Natural killer cell treated with Interleukin-12 subunit alpha and Interleukin-12 subunit beta and Interleukin-15 and Interleukin-18, amount 100 ng/mL, for 72 hours (primary cell): Measurements from ENCODE around the gene ENHO. TPM values are rescaled to one million over a fixed set of nuclear protein-coding genes. Genes with fewer than 3 reads are reported as not detected.

Source experiments
- ATAC-seq, 2 donors: fragments of 150-1000 bp; cut with Tn5 transposase in 1 of 2; sonication (Bioruptor Pico), chemical (Tn5 transposase) in 1 of 2; 2 replicates each; pipeline ENCODE4 v1.10.0; 2021
- DNase-seq: peaks from one replicate; pipeline ENCODE4 v3.0.0; 2022; ENCODE audit warnings: low spot score
- H3K27ac Mint-ChIP-seq, 2 donors: 1 replicate in 1 of 2; 2 replicates in 1 of 2; pipeline ENCODE4 v1.8.0; 2022; ENCODE audit warnings: mixed read lengths in 2 of 2, mild to moderate bottlenecking in 1 of 2, moderate library complexity in 1 of 2
- H3K27me3 Mint-ChIP-seq, 2 donors: 1 replicate in 1 of 2; 2 replicates in 1 of 2; pipeline ENCODE4 v1.8.0; 2022; ENCODE audit warnings: mixed read lengths in 2 of 2
- H3K36me3 Mint-ChIP-seq: one replicate; pipeline ENCODE4 v1.8.0; 2022; ENCODE audit warnings: mixed read lengths
- H3K4me1 Mint-ChIP-seq, 2 donors: 1 replicate in 1 of 2; 2 replicates in 1 of 2; pipeline ENCODE4 v1.8.0; 2022; ENCODE audit warnings: low read depth in 2 of 2, mixed read lengths in 2 of 2, mild to moderate bottlenecking in 1 of 2
- H3K4me3 Mint-ChIP-seq: one replicate; pipeline ENCODE4 v1.8.0; 2022; ENCODE audit warnings: mixed read lengths
- H3K9me3 Mint-ChIP-seq: 2 replicates; pipeline ENCODE4 v1.8.0; 2022; ENCODE audit warnings: mixed read lengths
- total RNA-seq, 2 donors: library from RNA; stranded (reverse); gene quantifications; one replicate each; pipeline ENCODE4 v1.2.3, GENCODE V29; 2022

ENHO gene
- total RNA-seq, 2 donors from 2014 or later = not detected

- no peak for ATAC-seq
- H3K4me1 Mint-ChIP-seq = no peaks in the 10 kb centered on the region
- no peaks in the 10 kb centered on the region for H3K36me3 Mint-ChIP-seq
- H3K27me3 Mint-ChIP-seq = peaks cover 8 to 12% of the 10 kb centered on the region in 2 donors
- no peak overlapping the region for H3K27ac Mint-ChIP-seq
- H3K9me3 Mint-ChIP-seq = no peaks in the 10 kb centered on the region
- no peak for DNase-seq
- H3K4me3 Mint-ChIP-seq = no peak overlapping the region
These were observed 29.8 kb upstream of the ENHO start for GRCh38 chr9:34552606-34552981.

DNA sequence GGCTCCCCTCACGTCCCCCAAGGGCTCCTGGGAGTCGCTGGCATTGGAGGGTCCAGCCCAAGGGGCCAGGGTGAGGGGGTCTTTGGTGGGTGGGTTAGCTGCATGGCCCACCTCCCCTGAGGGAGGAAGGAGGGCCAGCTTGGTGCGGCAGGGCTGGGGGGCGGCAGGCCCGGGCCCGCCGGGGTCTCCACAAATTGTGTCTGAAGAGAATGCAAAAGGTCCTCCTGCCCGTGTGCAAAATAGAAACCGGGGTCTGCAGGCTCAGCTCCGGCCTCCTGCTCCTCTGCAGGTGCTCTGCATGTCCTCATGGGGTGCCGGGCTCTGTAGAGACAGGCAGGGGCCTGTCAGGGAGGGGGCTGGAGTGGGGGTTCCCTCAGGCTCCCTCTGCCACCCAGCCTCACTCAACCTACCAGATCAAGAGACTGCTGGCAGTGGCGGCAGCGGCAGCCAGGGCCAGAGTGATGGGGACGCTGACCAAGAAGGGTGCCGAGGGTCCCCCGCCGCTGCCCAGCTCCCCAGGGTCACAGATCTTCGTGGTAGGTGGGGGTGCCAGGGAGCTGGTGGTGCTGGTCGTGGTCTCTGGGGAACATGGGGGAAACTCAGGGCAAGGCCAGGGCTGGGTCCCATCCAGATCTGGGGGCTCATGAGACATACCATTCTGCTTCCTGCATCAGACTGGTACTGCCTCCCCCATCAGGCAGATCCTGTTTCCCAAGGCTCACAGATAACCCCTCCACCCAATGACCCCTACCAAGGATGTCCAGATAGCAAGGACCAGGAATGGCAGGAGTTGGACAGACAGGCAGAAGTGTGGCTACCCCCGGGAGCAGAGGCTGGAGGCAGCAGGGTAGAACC, 29.2 kb upstream of the ENHO start:
- Mint-ChIP-seq H3K4me3 (no peak overlapping the region), H3K27ac (no peak overlapping the region), H3K4me1 (no peaks in the 10 kb centered on the region), H3K9me3 (no peaks in the 10 kb centered on the region), H3K27me3 (peaks cover 8% of the 10 kb centered on the region in 2 donors), H3K36me3 (no peaks in the 10 kb centered on the region)
- DNase-seq = peak; percentile 59
- ATAC-seq = no peak

GRCh38 chr9:34550681-34551270, 28.0 kb upstream of the ENHO start:
- Mint-ChIP-seq H3K36me3 (no peaks in the 10 kb centered on the region), H3K9me3 (no peaks in the 10 kb centered on the region), H3K27me3 (peaks cover 5 to 8% of the 10 kb centered on the region in 2 donors), H3K4me3 (no peak overlapping the region), H3K27ac (no peak overlapping the region), H3K4me1 (no peaks in the 10 kb centered on the region)
- ATAC-seq (no peak), DNase-seq (peak; percentile 51)

- Mint-ChIP-seq H3K4me3 (no peak overlapping the region), H3K4me1 (no peaks in the 10 kb centered on the region), H3K9me3 (no peaks in the 10 kb centered on the region), H3K27ac (no peak overlapping the region), H3K27me3 (peaks cover 9 to 14% of the 10 kb centered on the region in 2 donors), H3K36me3 (no peaks in the 10 kb centered on the region)
- DNase-seq = no peak
- ATAC-seq = no peak
These were observed 27.4 kb upstream of the ENHO start for GRCh38 chr9:34550016-34550680.

DNA sequence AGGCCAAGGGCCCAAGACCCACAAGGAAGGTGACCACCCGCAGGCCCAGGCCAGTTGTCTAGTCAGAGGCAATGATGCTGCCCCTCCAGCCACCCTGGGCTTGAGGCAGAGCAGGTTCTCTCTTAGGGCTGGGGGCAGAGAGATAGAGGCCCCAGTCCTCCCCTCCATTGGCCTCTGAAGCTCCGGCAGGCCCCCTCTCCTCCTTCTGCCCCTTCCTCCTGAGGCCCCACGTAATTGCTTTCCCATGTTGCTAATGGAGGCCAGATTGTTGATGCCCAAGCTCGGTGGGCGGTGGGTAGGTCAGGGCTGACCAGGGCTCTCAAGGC, 26.6 kb upstream of the ENHO start:
- H3K9me3 Mint-ChIP-seq = no peaks in the 10 kb centered on the region
- H3K27me3 Mint-ChIP-seq = peaks cover 11 to 21% of the 10 kb centered on the region in 2 donors
- no peak overlapping the region for H3K27ac Mint-ChIP-seq
- H3K4me1 Mint-ChIP-seq = no peaks in the 10 kb centered on the region
- no peaks in the 10 kb centered on the region for H3K36me3 Mint-ChIP-seq
- DNase-seq (no peak), ATAC-seq (no peak)
- H3K4me3 Mint-ChIP-seq = no peak overlapping the region

GRCh38 chr9:34547960-34548611, 25.3 kb upstream of the ENHO start:
- no peak for DNase-seq
- Mint-ChIP-seq H3K4me1 (no peaks in the 10 kb centered on the region), H3K36me3 (no peaks in the 10 kb centered on the region), H3K9me3 (no peaks in the 10 kb centered on the region), H3K4me3 (no peak overlapping the region), H3K27ac (no peak overlapping the region), H3K27me3 (peaks cover 11 to 21% of the 10 kb centered on the region in 2 donors)
- ATAC-seq = peak; percentile 39 to 48

- Mint-ChIP-seq H3K4me3 (no peak overlapping the region), H3K9me3 (no peaks in the 10 kb centered on the region), H3K4me1 (no peaks in the 10 kb centered on the region), H3K27ac (no peak overlapping the region), H3K36me3 (no peaks in the 10 kb centered on the region), H3K27me3 (peaks cover 11 to 26% of the 10 kb centered on the region in 2 donors)
- DNase-seq = no peak
- peak in 1 of 2 donors; percentile 48 for ATAC-seq
These were observed 24.3 kb upstream of the ENHO start for GRCh38 chr9:34546834-34547827.

DNA sequence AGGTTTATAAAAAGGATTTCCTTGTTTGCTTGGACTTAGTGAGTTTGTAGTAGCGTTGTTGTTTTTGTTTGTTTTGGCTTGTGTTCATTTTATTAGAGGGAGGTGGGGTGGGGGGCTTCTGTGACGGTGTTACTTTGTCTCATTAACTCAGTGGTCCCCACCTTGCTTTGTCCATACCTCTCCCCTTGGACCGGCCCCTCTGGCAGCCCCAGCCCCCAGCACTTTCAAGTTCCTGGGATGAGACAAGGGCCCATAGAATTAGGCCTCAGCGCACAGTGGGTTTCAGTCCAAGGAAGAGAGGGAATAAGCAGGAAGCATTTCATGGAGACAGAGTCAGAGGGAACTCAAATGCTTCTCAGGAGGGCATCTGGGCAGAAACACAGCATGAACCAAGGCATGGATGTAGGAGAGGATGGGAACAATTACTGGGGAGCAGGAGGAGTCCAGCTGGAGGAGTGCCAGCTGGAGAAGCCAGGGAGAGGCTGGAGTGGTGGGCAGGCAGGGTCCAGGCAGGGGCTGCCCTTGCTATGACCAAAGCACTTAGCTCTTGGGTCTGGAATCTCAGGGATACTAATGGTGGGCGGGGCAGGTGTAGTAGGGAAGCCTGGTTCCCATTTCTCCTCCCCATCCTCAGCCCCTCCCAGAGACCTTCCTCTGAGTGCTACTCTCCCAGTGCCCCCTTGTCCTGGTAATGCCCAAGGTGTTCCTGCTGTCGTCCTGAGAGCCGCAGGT, 23.5 kb upstream of the ENHO start:
- Mint-ChIP-seq H3K4me1 (no peaks in the 10 kb centered on the region), H3K27me3 (peaks cover 11 to 26% of the 10 kb centered on the region in 2 donors), H3K9me3 (no peaks in the 10 kb centered on the region), H3K4me3 (no peak overlapping the region), H3K36me3 (no peaks in the 10 kb centered on the region), H3K27ac (no peak overlapping the region)
- ATAC-seq (no peak), DNase-seq (no peak)

DNA sequence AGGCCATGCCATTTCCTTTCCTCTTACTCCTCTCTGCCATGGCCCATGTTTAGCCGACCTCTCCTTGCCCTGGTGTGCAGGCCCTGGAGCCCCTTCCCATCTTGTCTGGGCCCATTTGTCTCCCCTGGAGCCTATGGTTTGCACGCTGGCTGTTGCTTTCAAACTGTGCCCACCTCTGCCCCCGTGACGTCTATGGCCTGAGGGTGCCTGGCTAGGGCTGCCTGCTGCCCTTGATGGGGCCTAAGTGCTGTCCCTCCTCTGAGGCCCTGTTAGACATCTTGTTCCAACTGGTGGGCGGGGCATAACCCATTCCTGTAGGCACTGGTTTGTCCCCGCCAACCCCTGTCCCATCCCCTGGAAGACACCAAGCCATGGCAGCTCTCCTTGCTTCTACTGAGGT, 22.7 kb upstream of the ENHO start:
- no peak overlapping the region for H3K4me3 Mint-ChIP-seq
- ATAC-seq = no peak
- no peaks in the 10 kb centered on the region for H3K9me3 Mint-ChIP-seq
- H3K27ac Mint-ChIP-seq = no peak overlapping the region
- H3K36me3 Mint-ChIP-seq = no peaks in the 10 kb centered on the region
- H3K4me1 Mint-ChIP-seq = no peaks in the 10 kb centered on the region
- H3K27me3 Mint-ChIP-seq = peaks cover 11 to 26% of the 10 kb centered on the region in 2 donors
- DNase-seq = no peak

- no peaks in the 10 kb centered on the region for H3K9me3 Mint-ChIP-seq
- no peak for ATAC-seq
These were observed 21.2 kb upstream of the ENHO start for GRCh38 chr9:34544035-34544434.

GRCh38 chr9:34541540-34541939, 18.8 kb upstream of the ENHO start:
- H3K27ac Mint-ChIP-seq = no peak overlapping the region
- no peaks in the 10 kb centered on the region for H3K36me3 Mint-ChIP-seq
- H3K9me3 Mint-ChIP-seq = no peaks in the 10 kb centered on the region
- no peak overlapping the region for H3K4me3 Mint-ChIP-seq
- ATAC-seq = peak in 1 of 2 donors; percentile 56
- no peaks in the 10 kb centered on the region for H3K4me1 Mint-ChIP-seq
- DNase-seq = no peak
- peaks cover 10 to 24% of the 10 kb centered on the region in 2 donors for H3K27me3 Mint-ChIP-seq

More at GRCh38 chr9:34544035-34544434, 21.2 kb upstream of the ENHO start:
- H3K4me3 Mint-ChIP-seq = no peak overlapping the region
- no peaks in the 10 kb centered on the region for H3K36me3 Mint-ChIP-seq
- peaks cover 11 to 26% of the 10 kb centered on the region in 2 donors for H3K27me3 Mint-ChIP-seq
- H3K27ac Mint-ChIP-seq = no peak overlapping the region
- DNase-seq = no peak
- no peaks in the 10 kb centered on the region for H3K4me1 Mint-ChIP-seq

DNA sequence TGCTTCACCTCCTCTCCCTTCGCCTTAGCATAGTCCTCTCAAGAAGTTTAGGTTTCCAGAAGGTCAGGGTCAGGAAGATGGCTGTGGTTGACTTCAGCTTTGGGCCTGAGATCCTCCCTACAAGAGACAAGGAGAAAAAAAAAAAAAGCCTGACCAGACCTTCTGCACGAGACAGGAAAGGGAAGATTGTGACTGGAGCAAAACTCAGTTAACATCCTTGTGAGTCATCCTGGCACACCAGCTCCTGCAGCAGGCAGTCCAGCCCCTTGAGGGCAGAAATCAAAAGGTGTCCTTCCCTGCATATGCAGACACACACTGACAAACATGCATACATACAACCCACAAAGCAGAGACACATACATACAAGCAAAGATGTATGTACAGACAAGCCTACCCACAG, 18.0 kb upstream of the ENHO start:
- no peak overlapping the region for H3K27ac Mint-ChIP-seq
- no peak overlapping the region for H3K4me3 Mint-ChIP-seq
- H3K27me3 Mint-ChIP-seq = peaks cover 10 to 28% of the 10 kb centered on the region in 2 donors
- no peaks in the 10 kb centered on the region for H3K36me3 Mint-ChIP-seq
- no peaks in the 10 kb centered on the region for H3K4me1 Mint-ChIP-seq
- DNase-seq = no peak
- H3K9me3 Mint-ChIP-seq = no peaks in the 10 kb centered on the region
- ATAC-seq = peak in 1 of 2 donors; percentile 18
